Sigmoid colon (tissue), 7 donors: ENCODE data around the gene ARNT2. TPM values are rescaled to one million over a fixed set of nuclear protein-coding genes. Genes with fewer than 3 reads are reported as not detected.

Source experiments
- DNase-seq: peaks from one replicate; pipeline ENCODE4 v3.0.0-alpha.2; 2019
- H3K27ac ChIP-seq, 4 donors: fragments of 200-600 bp; sonication (generic); one replicate each; pipeline ENCODE4 v1.5.1; 2016 to 2019; ENCODE audit warnings: mild to moderate bottlenecking in 1 of 4
- H3K27me3 ChIP-seq, 3 donors: fragments of 200-600 bp; sonication (generic); one replicate each; pipeline ENCODE4 v1.5.1; 2019; ENCODE audit warnings: mild to moderate bottlenecking in 1 of 3
- H3K36me3 ChIP-seq, 4 donors: fragments of 200-600 bp; sonication (generic); one replicate each; pipeline ENCODE4 v1.5.1; 2016 to 2019
- H3K4me1 ChIP-seq, 4 donors: fragments of 200-600 bp; sonication (generic); one replicate each; pipeline ENCODE4 v1.5.1; 2017 to 2019
- H3K4me3 ChIP-seq, 4 donors: fragments of 200-600 bp; sonication (generic); one replicate each; pipeline ENCODE4 v1.5.1; 2017 to 2019; ENCODE audit warnings: mild to moderate bottlenecking in 2 of 4, moderate library complexity in 1 of 4
- H3K9me3 ChIP-seq, 4 donors: fragments of 200-600 bp in 3 of 4; sonication (generic) in 3 of 4; one replicate each; pipeline versions ENCODE4 v1.5.1 to v1.6.1; 2013 to 2019
- EP300 ChIP-seq, 4 donors: sonication (generic); formaldehyde crosslinking; IDR thresholded peaks; one replicate each; pipeline ENCODE4 v1.6.1; 2017; ENCODE audit warnings: antibody characterized with exemption in 4 of 4
- POLR2A ChIP-seq, 2 donors: fragments of 450-650 bp; IDR thresholded peaks; one replicate each; pipeline ENCODE4 v1.6.1; 2016; ENCODE audit warnings: antibody characterized with exemption in 2 of 2, mild to moderate bottlenecking in 2 of 2, moderate library complexity in 2 of 2
- POLR2AphosphoS5 ChIP-seq, 4 donors: sonication (generic); formaldehyde crosslinking; IDR thresholded peaks; one replicate each; pipeline ENCODE4 v1.6.1; 2017; ENCODE audit warnings: antibody characterized with exemption in 4 of 4
- WGBS, 2 donors: extraction: QIAGEN DNeasy Blood & Tissue Kit; methylation state at CpG; one replicate each; pipeline ENCODE4 v1.1.7; 2013; 5-methylcytosine and 5-hydroxymethylcytosine counted together
- intact Hi-C: fragments of 100-400 bp; cut with DNase I; formaldehyde crosslinking; loops from one replicate; pipeline ENCODE4 v1.15.1; 2023
- polyA plus RNA-seq, 3 donors: library from polyadenylated mRNA; stranded (reverse); fragments of 200-250 nt; gene quantifications; one replicate each; pipeline ENCODE4 v1.2.3, GENCODE V29; 2013
- total RNA-seq, 4 donors: library from RNA; depleted of rRNA; stranded (reverse); fragments of >200 nt; gene quantifications; one replicate each; pipeline ENCODE4 v1.1.0, GENCODE V29; 2016
- TF ChIP-seq, protein P1 (sequence below), 4 experiments: fragments of 450-650 bp in 3 of 4; fragments of 200-600 bp in 1 of 4; IDR thresholded peaks; one replicate each; pipeline ENCODE4 v1.5.1; 2016 to 2019; ENCODE audit warnings: antibody characterized with exemption in 4 of 4, mild to moderate bottlenecking in 3 of 4, moderate library complexity in 2 of 4
- donor health status: healthy with polysubstance abuse.
- donor health status: Bipolar disorder and iron deficiency.
- donor health status: healthy.

Gene ARNT2
- total and polyA plus RNA-seq, 7 donors, result 1.2 to 16.1 (median 4.3) TPM

DNA sequence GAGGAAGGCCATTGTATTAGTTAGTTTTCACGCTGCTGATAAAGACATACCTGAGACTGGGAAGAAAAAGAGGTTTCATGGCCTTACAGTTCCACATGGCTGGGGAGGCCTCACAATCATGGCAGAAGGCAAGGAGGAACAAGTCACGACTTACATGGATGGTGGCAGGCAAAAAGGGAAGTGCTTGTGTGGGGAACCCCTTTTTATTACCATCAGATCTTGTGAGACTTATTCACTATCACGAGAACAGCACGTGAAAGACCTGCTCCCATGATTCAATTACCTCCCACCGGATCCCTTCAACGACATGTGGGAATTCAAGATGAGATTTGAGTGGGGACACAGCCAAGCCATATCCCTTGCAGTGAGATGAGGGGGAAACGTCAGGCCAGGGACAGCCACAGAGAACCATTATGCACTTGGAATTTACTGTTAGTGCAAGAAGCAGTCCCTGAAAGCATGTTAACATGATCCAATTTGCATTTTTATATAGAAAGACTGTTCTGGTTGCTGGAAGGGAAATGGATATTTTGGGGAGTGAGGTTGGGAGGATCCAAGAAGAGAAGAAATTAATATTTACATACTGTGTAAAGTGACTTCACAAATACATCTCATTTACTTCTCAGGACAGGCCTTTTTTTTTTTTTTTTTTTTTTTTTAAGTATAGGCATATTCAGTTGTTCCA lies 87.1 kb downstream of the ARNT2 start:
- intact Hi-C loops, result no loop called here
- no peak for DNase-seq
- no peak overlapping the region for H3K4me3 ChIP-seq
- no peaks in the 10 kb centered on the region for H3K9me3 ChIP-seq
- H3K4me1 ChIP-seq, result peaks cover 0 to 29% (median 12%) of the 10 kb centered on the region in 4 donors
- TF ChIP-seq POLR2AphosphoS5 (IDR thresholded peaks at IDR 0.05) (no peak), POLR2A (IDR thresholded peaks at IDR 0.05) (no peak)
- H3K27ac ChIP-seq, result no peak overlapping the region
- 83 to 93% methylated on average over 7 of the region's 7 CpGs for WGBS, 2 donors
- H3K36me3 ChIP-seq, result no peaks in the 10 kb centered on the region
- H3K27me3 ChIP-seq, result no peaks in the 10 kb centered on the region

DNA sequence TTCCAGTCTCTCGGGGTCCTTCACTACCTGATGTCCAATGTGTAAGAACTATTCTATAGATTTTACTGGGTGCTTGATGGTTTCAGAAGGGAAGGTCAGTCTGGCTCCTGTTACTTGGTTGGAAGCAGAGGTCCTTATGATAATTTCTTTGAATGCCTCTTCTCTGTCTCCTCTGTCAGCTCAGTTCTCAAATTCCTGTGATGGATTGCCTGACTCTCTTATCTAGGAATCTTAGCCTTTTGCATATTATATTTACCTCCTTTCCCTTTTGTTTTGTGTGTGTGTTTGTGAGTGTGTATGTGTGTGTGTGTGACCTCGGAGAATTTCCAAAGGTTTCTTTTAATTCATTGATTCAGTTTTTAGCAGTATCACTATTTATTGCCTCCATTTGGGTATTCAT lies 88.2 kb downstream of the ARNT2 start:
- TF ChIP-seq EP300 (IDR thresholded peaks at IDR 0.05) (no peak), POLR2A (IDR thresholded peaks at IDR 0.05) (no peak), POLR2AphosphoS5 (IDR thresholded peaks at IDR 0.05) (no peak)
- TF ChIP-seq, protein P1, sequence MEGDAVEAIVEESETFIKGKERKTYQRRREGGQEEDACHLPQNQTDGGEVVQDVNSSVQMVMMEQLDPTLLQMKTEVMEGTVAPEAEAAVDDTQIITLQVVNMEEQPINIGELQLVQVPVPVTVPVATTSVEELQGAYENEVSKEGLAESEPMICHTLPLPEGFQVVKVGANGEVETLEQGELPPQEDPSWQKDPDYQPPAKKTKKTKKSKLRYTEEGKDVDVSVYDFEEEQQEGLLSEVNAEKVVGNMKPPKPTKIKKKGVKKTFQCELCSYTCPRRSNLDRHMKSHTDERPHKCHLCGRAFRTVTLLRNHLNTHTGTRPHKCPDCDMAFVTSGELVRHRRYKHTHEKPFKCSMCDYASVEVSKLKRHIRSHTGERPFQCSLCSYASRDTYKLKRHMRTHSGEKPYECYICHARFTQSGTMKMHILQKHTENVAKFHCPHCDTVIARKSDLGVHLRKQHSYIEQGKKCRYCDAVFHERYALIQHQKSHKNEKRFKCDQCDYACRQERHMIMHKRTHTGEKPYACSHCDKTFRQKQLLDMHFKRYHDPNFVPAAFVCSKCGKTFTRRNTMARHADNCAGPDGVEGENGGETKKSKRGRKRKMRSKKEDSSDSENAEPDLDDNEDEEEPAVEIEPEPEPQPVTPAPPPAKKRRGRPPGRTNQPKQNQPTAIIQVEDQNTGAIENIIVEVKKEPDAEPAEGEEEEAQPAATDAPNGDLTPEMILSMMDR (IDR thresholded peaks at IDR 0.05), result no peak
- H3K27me3 ChIP-seq, result no peaks in the 10 kb centered on the region
- H3K4me3 ChIP-seq, result no peak overlapping the region
- H3K27ac ChIP-seq, result no peak overlapping the region
- H3K4me1 ChIP-seq, result peaks cover 0 to 34% (median 14%) of the 10 kb centered on the region in 4 donors
- no peaks in the 10 kb centered on the region for H3K36me3 ChIP-seq
- H3K9me3 ChIP-seq, result no peaks in the 10 kb centered on the region
- intact Hi-C loops, result no loop called here
- 86 to 90% methylated on average over 2 of the region's 2 CpGs for WGBS, 2 donors
- DNase-seq, result no peak

DNA sequence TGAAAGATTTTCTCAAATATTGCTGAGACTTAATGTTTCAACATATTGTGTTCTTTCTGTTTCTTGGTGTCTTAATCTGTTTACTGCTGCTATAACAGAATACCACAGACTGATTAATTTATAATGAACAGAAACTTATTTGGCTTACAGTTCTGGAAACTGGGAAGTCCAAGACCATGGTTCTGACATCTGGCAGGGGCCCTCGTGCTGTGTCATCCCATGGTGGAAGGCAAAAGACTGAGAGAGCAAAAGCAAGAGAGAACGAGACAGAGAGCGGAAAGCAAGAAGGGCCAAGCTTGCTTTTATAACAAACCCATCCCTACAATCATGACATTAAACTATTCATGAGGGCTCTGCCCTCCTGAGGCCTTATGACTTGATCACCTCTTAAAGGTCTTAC lies 88.7 kb downstream of the ARNT2 start:
- TF ChIP-seq POLR2AphosphoS5 (IDR thresholded peaks at IDR 0.05), result no peak
- no peak for TF ChIP-seq EP300 (IDR thresholded peaks at IDR 0.05)
- TF ChIP-seq, protein P1 (IDR thresholded peaks at IDR 0.05), result no peak
- TF ChIP-seq POLR2A (IDR thresholded peaks at IDR 0.05), result no peak
- intact Hi-C loops, result no loop called here
- no peaks in the 10 kb centered on the region for H3K27me3 ChIP-seq
- H3K4me3 ChIP-seq, result no peak overlapping the region
- peaks cover 0 to 29% (median 12%) of the 10 kb centered on the region in 4 donors for H3K4me1 ChIP-seq
- DNase-seq, result no peak
- no peak overlapping the region for H3K27ac ChIP-seq
- WGBS, 2 donors, result 86 to 96% methylated on average over 3 of the region's 3 CpGs
- no peaks in the 10 kb centered on the region for H3K36me3 ChIP-seq
- H3K9me3 ChIP-seq, result no peaks in the 10 kb centered on the region

DNA sequence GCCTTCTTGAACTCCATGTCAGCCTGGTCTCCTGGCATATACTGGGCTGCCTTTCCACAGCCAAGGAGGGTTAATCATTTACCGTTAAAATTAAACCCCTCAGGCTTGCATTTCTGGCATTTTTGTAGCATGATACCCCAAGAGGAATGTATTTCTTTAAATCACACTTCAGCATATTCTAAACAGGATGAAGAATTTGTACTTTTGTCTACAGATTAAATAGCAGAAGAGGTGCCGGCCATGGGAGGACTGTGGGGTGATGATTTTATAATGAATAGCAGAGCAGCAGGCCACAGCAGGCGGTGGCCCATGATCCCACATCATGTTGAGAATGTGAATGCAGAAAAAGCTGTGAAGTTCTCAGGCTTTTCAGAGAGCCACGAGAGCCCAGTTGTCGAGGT lies 90.2 kb downstream of the ARNT2 start:
- peak overlapping the region in 1 of 4 donors; percentile 25 for H3K27ac ChIP-seq
- 88 to 89% methylated on average over 5 of the region's 5 CpGs for WGBS, 2 donors
- intact Hi-C loops, result no loop called here
- no peaks in the 10 kb centered on the region for H3K9me3 ChIP-seq
- H3K36me3 ChIP-seq, result no peaks in the 10 kb centered on the region
- H3K4me3 ChIP-seq, result no peak overlapping the region
- TF ChIP-seq EP300 (IDR thresholded peaks at IDR 0.05), result no peak
- TF ChIP-seq POLR2A (IDR thresholded peaks at IDR 0.05), result no peak
- TF ChIP-seq POLR2AphosphoS5 (IDR thresholded peaks at IDR 0.05), result no peak
- TF ChIP-seq, protein P1 (IDR thresholded peaks at IDR 0.05), result no peak
- no peak for DNase-seq
- H3K27me3 ChIP-seq, result no peaks in the 10 kb centered on the region
- H3K4me1 ChIP-seq, result peaks cover 0 to 26% (median 9%) of the 10 kb centered on the region in 4 donors

DNA sequence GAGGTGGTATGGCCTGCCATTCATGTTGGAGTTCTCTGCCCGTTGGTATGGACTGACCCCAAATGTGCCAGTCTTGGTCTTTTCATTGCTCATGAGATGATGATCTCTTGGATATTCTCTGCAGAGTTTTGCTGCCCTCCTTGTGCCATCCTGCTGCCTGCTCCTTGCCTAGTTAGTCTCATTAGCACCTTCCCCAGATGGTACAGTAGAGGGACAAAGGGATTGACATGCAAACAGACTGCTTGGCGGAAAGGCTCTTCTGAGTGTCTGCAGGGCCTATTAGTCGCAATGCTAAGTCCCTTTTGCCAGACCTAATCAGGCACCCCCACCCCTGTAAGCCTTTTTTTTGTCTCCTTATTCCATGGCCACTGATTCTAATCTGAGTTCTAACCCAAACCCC lies 90.6 kb downstream of the ARNT2 start:
- H3K4me1 ChIP-seq, result peaks cover 0 to 26% (median 9%) of the 10 kb centered on the region in 4 donors
- H3K9me3 ChIP-seq, result no peaks in the 10 kb centered on the region
- peak overlapping the region in 1 of 4 donors; percentile 25 for H3K27ac ChIP-seq
- no peaks in the 10 kb centered on the region for H3K27me3 ChIP-seq
- H3K4me3 ChIP-seq, result no peak overlapping the region
- H3K36me3 ChIP-seq, result no peaks in the 10 kb centered on the region
- intact Hi-C loops, result no loop called here
- 90 to 97% methylated on average over 3 of the region's 3 CpGs for WGBS, 2 donors
- no peak for DNase-seq
- TF ChIP-seq POLR2A (IDR thresholded peaks at IDR 0.05) (no peak), EP300 (IDR thresholded peaks at IDR 0.05) (no peak), POLR2AphosphoS5 (IDR thresholded peaks at IDR 0.05) (no peak)
- TF ChIP-seq, protein P1 (IDR thresholded peaks at IDR 0.05), result no peak
